CD4-positive, alpha-beta T cell (primary cell): ENCODE results near the gene ASTN1. TPM values are rescaled to one million over a fixed set of nuclear protein-coding genes. Genes with fewer than 3 reads are reported as not detected.

ENCODE experiments used
- ATAC-seq: fragments of 200-7000 bp; cut with Tn5 transposase; one replicate; pipeline ENCODE4 v1.10.0; 2022; ENCODE audit warnings: mild to moderate bottlenecking; ENCODE audit not compliant: poor library complexity
- CTCF ChIA-PET: fragments of 350-600 bp; sonication (Branson Sonifier 250); formaldehyde crosslinking; loops from one replicate; lab custom pipeline; 2021; ENCODE audit warnings: antibody characterized with exemption, inconsistent platforms; lab: Charles Lee
- POLR2A ChIA-PET: fragments of 350-600 bp; sonication (Branson Sonifier 250); formaldehyde crosslinking; loops from one replicate; lab custom pipeline; 2021; ENCODE audit warnings: antibody characterized with exemption, inconsistent platforms; lab: Charles Lee
- DNase-seq, 14 experiments: peaks; one replicate each; pipeline ENCODE4 v3.0.0-alpha.2; 2013 to 2020; ENCODE audit warnings: mixed read lengths in 2 of 14
- H3K27ac ChIP-seq, 2 donors: one replicate each; pipeline versions ENCODE4 v1.5.1 to v1.7.0; 2013; ENCODE audit warnings: low read length in 2 of 2, low read depth in 1 of 2, mild to moderate bottlenecking in 1 of 2
- H3K27me3 ChIP-seq, 2 experiments: 1 replicate in 1 of 2; 2 replicates in 1 of 2; pipeline versions ENCODE4 v1.6.1 to v1.7.0; 2013; ENCODE audit warnings: low read length in 2 of 2, control low read depth in 1 of 2, mild to moderate bottlenecking in 1 of 2, moderate library complexity in 1 of 2; ENCODE audit not compliant: insufficient read depth in 2 of 2, control insufficient read depth in 1 of 2
- H3K36me3 ChIP-seq: one replicate; pipeline ENCODE4 v1.6.1; 2013; ENCODE audit warnings: low read length, control low read depth; ENCODE audit not compliant: insufficient read depth
- H3K4me1 ChIP-seq: one replicate; pipeline ENCODE4 v1.6.1; 2013; ENCODE audit warnings: low read length, control low read depth; ENCODE audit not compliant: insufficient read depth
- H3K4me3 ChIP-seq: one replicate; pipeline ENCODE4 v1.5.1; 2013; ENCODE audit warnings: mild to moderate bottlenecking, low read length, moderate library complexity
- H3K9me3 ChIP-seq, 2 experiments: 1 replicate in 1 of 2; 2 replicates in 1 of 2; pipeline versions ENCODE4 v1.6.1 to v1.7.0; 2013; ENCODE audit warnings: low read length in 2 of 2, mild to moderate bottlenecking in 2 of 2, control low read depth in 1 of 2, moderate library complexity in 1 of 2; ENCODE audit not compliant: control insufficient read depth in 1 of 2, insufficient read depth in 1 of 2
- H3K27ac Mint-ChIP-seq: one replicate; pipeline ENCODE4 v1.8.0; 2020; ENCODE audit warnings: mixed read lengths
- H3K27me3 Mint-ChIP-seq: one replicate; pipeline ENCODE4 v1.8.0; 2021; ENCODE audit warnings: mixed read lengths
- H3K36me3 Mint-ChIP-seq: one replicate; pipeline ENCODE4 v1.8.0; 2021; ENCODE audit warnings: low read depth, mixed read lengths
- H3K4me1 Mint-ChIP-seq: one replicate; pipeline ENCODE4 v1.8.0; 2021; ENCODE audit warnings: low read depth, mixed read lengths
- H3K4me3 Mint-ChIP-seq: one replicate; pipeline ENCODE4 v1.8.0; 2020; ENCODE audit warnings: mild to moderate bottlenecking, mixed read lengths
- H3K9me3 Mint-ChIP-seq: one replicate; pipeline ENCODE4 v1.8.0; 2020; ENCODE audit warnings: mixed read lengths
- CTCF ChIP-seq: fragments of 200-600 bp; IDR thresholded peaks from one replicate; pipeline ENCODE4 v1.8.0; 2022; ENCODE audit warnings: antibody characterized with exemption, mild to moderate bottlenecking
- intact Hi-C, 2 experiments: fragments of 100-400 bp; cut with DNase I in 1 of 2; cut with micrococcal nuclease in 1 of 2; formaldehyde crosslinking; loops; one replicate each; pipeline versions ENCODE4 v1.15.1 to v1.9.0; 2023 to 2025; cut with DNase I, micrococcal nuclease
- total RNA-seq, 174 experiments: library from RNA in 2 of 174; stranded (reverse) in 2 of 174; gene quantifications; one replicate each; pipeline ENCODE4 v1.2.3 and lab custom pipeline; 2021 to 2026

ASTN1 gene
- total RNA-seq, 2 experiments from 2014 or later: not detected

GRCh38 chr1:177186639-177187038 is 22.1 kb upstream of the ASTN1 start:
- Mint-ChIP-seq H3K27me3 (peaks cover 36% of the 10 kb centered on the region), H3K4me3 (no peak overlapping the region), H3K9me3 (peaks cover 4% of the 10 kb centered on the region), H3K4me1 (no peaks in the 10 kb centered on the region), H3K27ac (no peak overlapping the region), H3K36me3 (no peaks in the 10 kb centered on the region)
- H3K27ac ChIP-seq: no peak overlapping the region
- DNase-seq: no peak
- ATAC-seq: no peak
- no peak for TF ChIP-seq CTCF
- H3K4me1 ChIP-seq: peaks cover 2% of the 10 kb centered on the region
- H3K27me3 ChIP-seq: peaks cover 0 to 4% of the 10 kb centered on the region in 2 experiments
- H3K36me3 ChIP-seq: no peaks in the 10 kb centered on the region
- H3K9me3 ChIP-seq: peaks cover 0 to 3% of the 10 kb centered on the region in 2 experiments
- H3K4me3 ChIP-seq: no peak overlapping the region
- POLR2A ChIA-PET: no interaction called here
- intact Hi-C loops: no loop called here
- CTCF ChIA-PET: no interaction called here

- ChIA-PET POLR2A (no interaction called here), CTCF (no interaction called here)
- intact Hi-C loops: no loop called here
- no peak for TF ChIP-seq CTCF
- H3K4me1 Mint-ChIP-seq: no peaks in the 10 kb centered on the region
- Histone ChIP-seq H3K4me3 (no peak overlapping the region), H3K36me3 (no peaks in the 10 kb centered on the region), H3K9me3 (peaks cover 0 to 9% of the 10 kb centered on the region in 2 experiments), H3K27me3 (peaks cover 4 to 5% of the 10 kb centered on the region in 2 experiments), H3K4me1 (peaks cover 8% of the 10 kb centered on the region), H3K27ac (no peak overlapping the region)
- DNase-seq (no peak), ATAC-seq (no peak)
- H3K27me3 Mint-ChIP-seq: peaks cover 43% of the 10 kb centered on the region
- peaks cover 4% of the 10 kb centered on the region for H3K9me3 Mint-ChIP-seq
- H3K36me3 Mint-ChIP-seq: no peaks in the 10 kb centered on the region
- H3K27ac Mint-ChIP-seq: no peak overlapping the region
- H3K4me3 Mint-ChIP-seq: no peak overlapping the region
Observed at GRCh38 chr1:177185209-177185608, 20.7 kb upstream of the ASTN1 start.

GRCh38 chr1:177183836-177184235 is 19.3 kb upstream of the ASTN1 start:
- Histone ChIP-seq H3K27ac (no peak overlapping the region), H3K27me3 (peaks cover 5 to 8% of the 10 kb centered on the region in 2 experiments), H3K4me3 (no peak overlapping the region), H3K36me3 (no peaks in the 10 kb centered on the region), H3K4me1 (peaks cover 8% of the 10 kb centered on the region), H3K9me3 (peaks cover 0 to 9% of the 10 kb centered on the region in 2 experiments)
- no peak overlapping the region for H3K27ac Mint-ChIP-seq
- peaks cover 50% of the 10 kb centered on the region for H3K27me3 Mint-ChIP-seq
- DNase-seq: no peak
- no peak for TF ChIP-seq CTCF
- peaks cover 4% of the 10 kb centered on the region for H3K9me3 Mint-ChIP-seq
- intact Hi-C loops: no loop called here
- H3K4me1 Mint-ChIP-seq: no peaks in the 10 kb centered on the region
- H3K36me3 Mint-ChIP-seq: no peaks in the 10 kb centered on the region
- ATAC-seq: no peak
- H3K4me3 Mint-ChIP-seq: no peak overlapping the region
- POLR2A ChIA-PET: no interaction called here
- CTCF ChIA-PET: no interaction called here
